Muscle layer of duodenum (tissue), 2 donors: Measurements from ENCODE around the gene CRYBA1.

Source experiments
- H3K27ac ChIP-seq: one replicate; pipeline ENCODE4 v1.7.0; 2013; ENCODE audit warnings: mild to moderate bottlenecking, low read length
- H3K27me3 ChIP-seq: one replicate; pipeline ENCODE4 v1.7.0; 2013; ENCODE audit warnings: low read depth, mild to moderate bottlenecking, control low read depth, low read length
- H3K36me3 ChIP-seq, 2 donors: one replicate each; pipeline ENCODE4 v1.7.0; 2013; ENCODE audit warnings: low read length in 2 of 2, control low read depth in 1 of 2, mild to moderate bottlenecking in 1 of 2; ENCODE audit not compliant: insufficient read depth in 2 of 2, control insufficient read depth in 1 of 2
- H3K4me1 ChIP-seq, 2 donors: one replicate each; pipeline ENCODE4 v1.7.0; 2013; ENCODE audit warnings: low read length in 2 of 2, mild to moderate bottlenecking in 2 of 2, control low read depth in 1 of 2, moderate library complexity in 1 of 2; ENCODE audit not compliant: insufficient read depth in 2 of 2, control insufficient read depth in 1 of 2
- H3K4me3 ChIP-seq, 2 donors: one replicate each; pipeline ENCODE4 v1.7.0; 2013; ENCODE audit warnings: low read length in 2 of 2, low read depth in 1 of 2, mild to moderate bottlenecking in 1 of 2
- H3K9me3 ChIP-seq, 2 donors: one replicate each; pipeline ENCODE4 v1.7.0; 2013; ENCODE audit warnings: low read length in 2 of 2, control low read depth in 1 of 2, mild to moderate bottlenecking in 1 of 2; ENCODE audit not compliant: control insufficient read depth in 1 of 2
- donor health status: healthy.

Gene CRYBA1

GRCh38 chr17:29240477-29240876, 6.2 kb upstream of the CRYBA1 start:
- H3K9me3 ChIP-seq = no peaks in the 10 kb centered on the region
- no peaks in the 10 kb centered on the region for H3K36me3 ChIP-seq
- H3K4me3 ChIP-seq = no peak overlapping the region
- H3K4me1 ChIP-seq = peaks cover 7% of the 10 kb centered on the region in 2 donors
- no peaks in the 10 kb centered on the region for H3K27me3 ChIP-seq
- H3K27ac ChIP-seq = peak overlapping the region; percentile 60

- no peaks in the 10 kb centered on the region for H3K9me3 ChIP-seq
- no peak overlapping the region for H3K4me3 ChIP-seq
- no peaks in the 10 kb centered on the region for H3K27me3 ChIP-seq
- H3K4me1 ChIP-seq = peaks cover 7% of the 10 kb centered on the region in 2 donors
- peak overlapping the region; percentile 60 for H3K27ac ChIP-seq
- no peaks in the 10 kb centered on the region for H3K36me3 ChIP-seq
Measured at GRCh38 chr17:29240968-29241963, 5.4 kb upstream of the CRYBA1 start.

GRCh38 chr17:29242051-29242450, 4.6 kb upstream of the CRYBA1 start:
- H3K4me1 ChIP-seq = peaks cover 7% of the 10 kb centered on the region in 2 donors
- no peak overlapping the region for H3K4me3 ChIP-seq
- H3K36me3 ChIP-seq = no peaks in the 10 kb centered on the region
- H3K9me3 ChIP-seq = no peaks in the 10 kb centered on the region
- no peaks in the 10 kb centered on the region for H3K27me3 ChIP-seq
- no peak overlapping the region for H3K27ac ChIP-seq

GRCh38 chr17:29242790-29243189, 3.9 kb upstream of the CRYBA1 start:
- Histone ChIP-seq H3K4me1 (peaks cover 7% of the 10 kb centered on the region in 2 donors), H3K27me3 (no peaks in the 10 kb centered on the region), H3K4me3 (no peak overlapping the region), H3K9me3 (no peaks in the 10 kb centered on the region), H3K36me3 (no peaks in the 10 kb centered on the region), H3K27ac (no peak overlapping the region)

GRCh38 chr17:29243792-29244191, 2.9 kb upstream of the CRYBA1 start:
- Histone ChIP-seq H3K27me3 (no peaks in the 10 kb centered on the region), H3K36me3 (no peaks in the 10 kb centered on the region), H3K4me1 (peaks cover 7% of the 10 kb centered on the region in 2 donors), H3K9me3 (no peaks in the 10 kb centered on the region), H3K27ac (no peak overlapping the region), H3K4me3 (no peak overlapping the region)

GRCh38 chr17:29245401-29245800, 1.3 kb upstream of the CRYBA1 start:
- Histone ChIP-seq H3K36me3 (no peaks in the 10 kb centered on the region), H3K9me3 (no peaks in the 10 kb centered on the region), H3K4me1 (peaks cover 6 to 7% of the 10 kb centered on the region in 2 donors), H3K27me3 (no peaks in the 10 kb centered on the region), H3K27ac (no peak overlapping the region), H3K4me3 (no peak overlapping the region)

GRCh38 chr17:29247219-29247618, 560 bp downstream of the CRYBA1 start:
- Histone ChIP-seq H3K9me3 (no peaks in the 10 kb centered on the region), H3K4me3 (no peak overlapping the region), H3K4me1 (no peaks in the 10 kb centered on the region), H3K36me3 (no peaks in the 10 kb centered on the region), H3K27ac (no peak overlapping the region), H3K27me3 (no peaks in the 10 kb centered on the region)

- H3K27me3 ChIP-seq = no peaks in the 10 kb centered on the region
- no peaks in the 10 kb centered on the region for H3K4me1 ChIP-seq
- no peak overlapping the region for H3K4me3 ChIP-seq
- peaks cover 0 to under 1% of the 10 kb centered on the region in 2 donors for H3K36me3 ChIP-seq
- H3K9me3 ChIP-seq = no peaks in the 10 kb centered on the region
- H3K27ac ChIP-seq = no peak overlapping the region
Measured at GRCh38 chr17:29248845-29249244, 2.2 kb downstream of the CRYBA1 start.

GRCh38 chr17:29250666-29251065, 4.0 kb downstream of the CRYBA1 start:
- H3K4me3 ChIP-seq = no peak overlapping the region
- H3K27ac ChIP-seq = no peak overlapping the region
- H3K36me3 ChIP-seq = peaks cover 0 to 4% of the 10 kb centered on the region in 2 donors
- no peaks in the 10 kb centered on the region for H3K4me1 ChIP-seq
- no peaks in the 10 kb centered on the region for H3K9me3 ChIP-seq
- H3K27me3 ChIP-seq = no peaks in the 10 kb centered on the region

GRCh38 chr17:29251184-29251583, 4.5 kb downstream of the CRYBA1 start:
- H3K27ac ChIP-seq = no peak overlapping the region
- no peaks in the 10 kb centered on the region for H3K9me3 ChIP-seq
- no peaks in the 10 kb centered on the region for H3K27me3 ChIP-seq
- H3K4me1 ChIP-seq = peaks cover 0 to 3% of the 10 kb centered on the region in 2 donors
- peaks cover 0 to 4% of the 10 kb centered on the region in 2 donors for H3K36me3 ChIP-seq
- H3K4me3 ChIP-seq = no peak overlapping the region

GRCh38 chr17:29252101-29252791, 5.6 kb downstream of the CRYBA1 start:
- Histone ChIP-seq H3K9me3 (no peaks in the 10 kb centered on the region), H3K36me3 (peaks cover 0 to 4% of the 10 kb centered on the region in 2 donors), H3K27ac (no peak overlapping the region), H3K4me3 (no peak overlapping the region), H3K27me3 (no peaks in the 10 kb centered on the region), H3K4me1 (peaks cover under 1 to 8% of the 10 kb centered on the region in 2 donors)
